Omental fat pad (tissue), 4 donors: Measurements from ENCODE around the gene RBSN. TPM values are rescaled to one million over a fixed set of nuclear protein-coding genes. Genes with fewer than 3 reads are reported as not detected.
A peak's percentile ranks its signal among the peaks of the same experiment; 100 is the strongest.

Source experiments
- ATAC-seq: fragments of 150-250 bp; one replicate; pipeline ENCODE4 v1.9.1; 2016; ENCODE audit warnings: mild to moderate bottlenecking, moderate library complexity; ENCODE audit not compliant: low FRiP score
- DNase-seq: peaks from one replicate; pipeline ENCODE4 v3.0.0-alpha.2; 2019; ENCODE audit warnings: low spot score
- CTCF ChIP-seq, 3 donors: fragments of 450-650 bp; IDR thresholded peaks; one replicate each; pipeline ENCODE4 v1.5.1; 2016 to 2017; ENCODE audit warnings: antibody characterized with exemption in 3 of 3, mild to moderate bottlenecking in 3 of 3, moderate library complexity in 2 of 3
- total RNA-seq, 4 donors: library from RNA; depleted of rRNA; stranded (reverse); fragments of >200 nt; gene quantifications; one replicate each; pipeline ENCODE4 v1.1.0, GENCODE V29; 2016

The RBSN gene
- total RNA-seq, 4 donors from 2014 or later, result 22.3 to 32.3 (median 23.3) TPM

- no peak for ATAC-seq
- TF ChIP-seq CTCF (IDR thresholded peaks at IDR 0.05), result no peak
These were observed 27.2 kb downstream of the RBSN start for GRCh38 chr3:15071699-15072098.

DNA sequence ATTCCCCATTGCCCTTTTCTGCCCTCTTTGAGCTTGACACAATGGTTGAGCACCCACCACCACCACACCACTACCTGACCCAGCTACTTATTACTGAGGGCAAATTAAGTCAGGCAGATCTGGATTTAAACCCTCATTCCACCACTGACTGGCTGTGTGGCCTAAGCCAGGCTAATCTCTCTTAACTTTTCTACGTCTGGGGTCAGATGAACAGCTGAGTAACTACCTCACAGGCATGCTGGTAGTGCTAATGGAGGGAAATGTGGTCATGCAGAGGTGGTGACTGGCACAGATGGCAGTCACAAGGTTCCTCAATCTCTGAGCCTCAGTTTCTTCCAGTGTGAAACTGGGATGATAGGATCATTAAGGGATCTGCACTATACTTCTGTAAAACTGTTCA is 29.5 kb downstream of the RBSN start:
- no peak for TF ChIP-seq CTCF (IDR thresholded peaks at IDR 0.05)
- no peak for ATAC-seq
- no peak for DNase-seq

More at GRCh38 chr3:15071699-15072098, 27.2 kb downstream of the RBSN start:
- no peak for DNase-seq

DNA sequence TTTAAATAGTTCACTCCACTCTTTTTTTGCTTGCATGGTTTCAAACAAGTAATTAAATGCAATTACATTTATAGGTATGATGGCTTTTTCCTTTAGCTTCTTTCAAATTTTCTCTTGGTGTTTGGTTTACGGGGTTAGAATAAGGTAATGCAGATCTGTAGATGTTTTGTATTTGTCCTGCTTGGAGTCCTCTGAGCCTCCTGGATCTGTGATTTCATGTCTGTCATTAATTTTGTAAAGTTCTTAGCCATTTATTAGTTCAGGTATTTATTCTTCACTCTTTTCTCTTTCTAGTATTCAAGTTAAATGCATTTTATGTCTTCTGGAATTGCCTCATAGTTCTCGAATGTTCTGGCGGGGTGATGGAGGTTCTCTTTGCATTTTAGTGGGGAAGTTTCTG is 32.5 kb downstream of the RBSN start:
- DNase-seq, result no peak
- TF ChIP-seq CTCF (IDR thresholded peaks at IDR 0.05), result no peak
- no peak for ATAC-seq

GRCh38 chr3:15065550-15066007 is 33.4 kb downstream of the RBSN start:
- DNase-seq (no peak), ATAC-seq (no peak)
- TF ChIP-seq CTCF (IDR thresholded peaks at IDR 0.05), result no peak

DNA sequence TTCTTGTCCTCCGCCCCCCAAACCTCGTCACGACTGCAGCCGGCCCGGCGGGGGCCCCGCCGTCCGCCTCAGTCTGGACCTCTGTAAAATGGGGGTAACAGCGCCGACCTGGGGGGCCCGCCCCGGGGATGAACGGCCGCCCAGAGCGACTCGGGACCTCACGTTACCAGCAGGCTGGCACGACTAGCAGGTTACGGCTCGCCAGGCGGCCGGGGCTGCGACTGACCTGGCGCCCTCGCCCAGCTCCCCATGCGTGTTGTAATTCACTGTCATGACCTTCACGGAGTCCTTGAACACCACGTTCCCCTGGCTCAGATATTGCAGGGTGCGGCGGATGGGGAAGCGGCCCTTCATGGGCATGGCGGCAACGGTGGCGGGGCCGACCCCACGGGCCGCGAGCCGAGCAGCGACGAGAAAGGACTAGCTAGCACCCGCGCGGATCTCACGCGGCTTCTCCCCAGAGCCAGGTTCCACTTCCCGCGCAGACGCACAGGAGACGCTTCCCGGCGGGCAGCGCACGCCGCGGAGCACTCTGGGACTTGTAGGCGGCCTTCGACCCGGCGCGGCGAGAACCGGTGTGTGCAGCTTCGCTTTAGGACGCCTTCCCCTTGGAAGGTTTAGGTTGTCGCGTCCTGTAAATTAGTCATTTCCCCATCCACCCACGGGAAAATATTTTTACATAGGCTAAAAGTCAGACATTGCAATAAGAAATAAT is 34.0 kb downstream of the RBSN start, which contains the start of gene MRPS25:
Gene MRPS25, minus strand, starts transcription at position 481 of the 715 bp plus-strand sequence. Its CDS starts 121 bp downstream, at position 360.
- TF ChIP-seq CTCF (IDR thresholded peaks at IDR 0.05), result no peak
- peak; percentile 98 for ATAC-seq

GRCh38 chr3:15064299-15064834 is 34.6 kb downstream of the RBSN start:
- ATAC-seq (no peak), DNase-seq (no peak)
- TF ChIP-seq CTCF (IDR thresholded peaks at IDR 0.05), result no peak

More for the DNA sequence above, 34.0 kb downstream of the RBSN start, which contains the start of gene MRPS25:
- DNase-seq, result peak; percentile 54
